Measurements from ENCODE around the gene LRG1. TPM values are rescaled to one million over a fixed set of nuclear protein-coding genes. Genes with fewer than 3 reads are reported as not detected.

The LRG1 gene
- total RNA-seq, 1 experiment from 2014 or later, result 0.81 TPM

- TF ChIP-seq, protein P1, sequence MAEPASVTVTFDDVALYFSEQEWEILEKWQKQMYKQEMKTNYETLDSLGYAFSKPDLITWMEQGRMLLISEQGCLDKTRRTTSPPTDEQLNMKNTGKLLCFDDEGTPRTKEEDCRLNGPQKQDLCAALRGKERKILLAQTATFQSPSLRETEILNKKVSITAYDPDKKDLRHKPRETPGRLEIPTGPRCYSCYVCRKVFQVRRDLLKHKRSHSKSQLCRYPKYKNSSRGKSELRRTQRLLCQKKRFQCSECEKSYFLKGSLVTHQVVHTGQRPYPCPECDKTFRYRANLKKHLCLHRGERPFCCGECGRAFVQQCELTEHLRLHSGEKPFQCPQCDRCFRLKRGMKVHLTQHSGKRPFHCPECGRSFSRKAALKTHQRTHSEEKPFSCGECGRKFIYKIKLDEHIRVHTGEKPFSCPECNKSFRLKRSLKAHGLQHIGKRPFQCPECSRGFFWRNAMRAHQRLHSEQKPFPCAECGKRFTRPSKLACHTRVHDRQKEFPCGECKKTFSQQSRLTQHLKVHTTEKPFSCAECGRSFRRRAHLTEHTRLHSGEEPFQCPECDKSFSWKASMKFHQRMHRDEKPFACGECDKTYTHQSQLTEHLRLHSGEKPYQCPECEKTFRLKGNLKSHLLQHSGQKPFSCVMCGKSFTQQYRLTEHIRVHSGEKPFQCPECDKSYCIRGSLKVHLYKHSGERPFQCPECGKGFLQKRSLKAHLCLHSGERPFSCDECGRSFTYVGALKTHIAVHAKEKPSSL (CRISPR knock-in tag; conservative IDR thresholded peaks at IDR 0.05), result no peak
- no peak for TF ChIP-seq KAT7 (CRISPR knock-in tag; IDR thresholded peaks at IDR 0.05; ENCODE audit: borderline replicate concordance)
- TF ChIP-seq TCF7 (CRISPR knock-in tag; IDR thresholded peaks at IDR 0.05; ENCODE audit: low read depth), result no peak
- TF ChIP-seq FOXK1 (CRISPR knock-in tag; IDR thresholded peaks at IDR 0.05), result no peak
- no peak for TF ChIP-seq MYBL2 (CRISPR knock-in tag; IDR thresholded peaks at IDR 0.05)
- TF ChIP-seq ZNF219 (CRISPR knock-in tag; IDR thresholded peaks at IDR 0.05; ENCODE audit: borderline replicate concordance), result no peak
Observed at GRCh38 chr19:4519521-4520277, 20.1 kb downstream of the LRG1 start (continued).

- H3K27ac Mint-ChIP-seq, result no peak overlapping the region
- peaks cover 72% of the 10 kb centered on the region for H3K27me3 Mint-ChIP-seq (ENCODE audit: low read depth)
- CTCF ChIA-PET, result no interaction called here
- H3K4me3 Mint-ChIP-seq, result no peak overlapping the region
- no peak for TF ChIP-seq NR1H2 (CRISPR knock-in tag; IDR thresholded peaks at IDR 0.05)
- no peak for TF ChIP-seq FOXP1 (CRISPR knock-in tag; IDR thresholded peaks at IDR 0.05; ENCODE audit: borderline replicate concordance)
- no peak for TF ChIP-seq CREM (CRISPR knock-in tag; IDR thresholded peaks at IDR 0.05)
- TF ChIP-seq OVOL2 (CRISPR knock-in tag; IDR thresholded peaks at IDR 0.05; ENCODE audit: borderline replicate concordance), result no peak
- TF ChIP-seq, protein P2, sequence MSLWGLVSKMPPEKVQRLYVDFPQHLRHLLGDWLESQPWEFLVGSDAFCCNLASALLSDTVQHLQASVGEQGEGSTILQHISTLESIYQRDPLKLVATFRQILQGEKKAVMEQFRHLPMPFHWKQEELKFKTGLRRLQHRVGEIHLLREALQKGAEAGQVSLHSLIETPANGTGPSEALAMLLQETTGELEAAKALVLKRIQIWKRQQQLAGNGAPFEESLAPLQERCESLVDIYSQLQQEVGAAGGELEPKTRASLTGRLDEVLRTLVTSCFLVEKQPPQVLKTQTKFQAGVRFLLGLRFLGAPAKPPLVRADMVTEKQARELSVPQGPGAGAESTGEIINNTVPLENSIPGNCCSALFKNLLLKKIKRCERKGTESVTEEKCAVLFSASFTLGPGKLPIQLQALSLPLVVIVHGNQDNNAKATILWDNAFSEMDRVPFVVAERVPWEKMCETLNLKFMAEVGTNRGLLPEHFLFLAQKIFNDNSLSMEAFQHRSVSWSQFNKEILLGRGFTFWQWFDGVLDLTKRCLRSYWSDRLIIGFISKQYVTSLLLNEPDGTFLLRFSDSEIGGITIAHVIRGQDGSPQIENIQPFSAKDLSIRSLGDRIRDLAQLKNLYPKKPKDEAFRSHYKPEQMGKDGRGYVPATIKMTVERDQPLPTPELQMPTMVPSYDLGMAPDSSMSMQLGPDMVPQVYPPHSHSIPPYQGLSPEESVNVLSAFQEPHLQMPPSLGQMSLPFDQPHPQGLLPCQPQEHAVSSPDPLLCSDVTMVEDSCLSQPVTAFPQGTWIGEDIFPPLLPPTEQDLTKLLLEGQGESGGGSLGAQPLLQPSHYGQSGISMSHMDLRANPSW (CRISPR knock-in tag; conservative IDR thresholded peaks at IDR 0.05; ENCODE audit: low read depth), result no peak
- no peaks in the 10 kb centered on the region for H3K9me3 Mint-ChIP-seq
- ATAC-seq, result no peak
- no peaks in the 10 kb centered on the region for H3K36me3 Mint-ChIP-seq
- DNase-seq (ENCODE audit: low spot score), result no peak
- no peaks in the 10 kb centered on the region for H3K4me1 Mint-ChIP-seq
- POLR2A ChIA-PET, result no interaction called here
Observed at GRCh38 chr19:4519172-4519496, 20.7 kb downstream of the LRG1 start.

GRCh38 chr19:4518345-4519171, 21.3 kb downstream of the LRG1 start, which contains the start of gene PLIN4:
TSS of gene PLIN4 (minus strand) at chr19:4518486. CDS start at chr19:4518272, 214 bp downstream.
- POLR2A ChIA-PET, result interaction anchor here (0.6 kb wide), 1 partner anchor 35 kb away, joined by 10 read pairs; no protein-coding TSS in a partner anchor
- CTCF ChIA-PET, result interaction anchor here (0.7 to 5.4 kb wide), 6 partner anchors 7 to 158 kb away, joined by 3 to 63 read pairs (median 4); partner anchors contain the start of genes PLIN5 and SEMA6B
- peak; percentile 85 for TF ChIP-seq GABPB1 (CRISPR knock-in tag; IDR thresholded peaks at IDR 0.05)
- TF ChIP-seq, protein P3, sequence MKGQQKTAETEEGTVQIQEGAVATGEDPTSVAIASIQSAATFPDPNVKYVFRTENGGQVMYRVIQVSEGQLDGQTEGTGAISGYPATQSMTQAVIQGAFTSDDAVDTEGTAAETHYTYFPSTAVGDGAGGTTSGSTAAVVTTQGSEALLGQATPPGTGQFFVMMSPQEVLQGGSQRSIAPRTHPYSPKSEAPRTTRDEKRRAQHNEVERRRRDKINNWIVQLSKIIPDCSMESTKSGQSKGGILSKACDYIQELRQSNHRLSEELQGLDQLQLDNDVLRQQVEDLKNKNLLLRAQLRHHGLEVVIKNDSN (CRISPR knock-in tag; IDR thresholded peaks at IDR 0.05), result peak; percentile 76
- no peak for TF ChIP-seq ZNF121 (CRISPR knock-in tag; IDR thresholded peaks at IDR 0.05)
- TF ChIP-seq USF2 (CRISPR knock-in tag; IDR thresholded peaks at IDR 0.05), result peak; percentile 70
- Mint-ChIP-seq H3K4me3 (no peak within 1 kb of the TSS), H3K27ac (no peak within 1 kb of the TSS), H3K9me3 (no peaks in the 10 kb centered on the region), H3K36me3 (no peaks in the 10 kb centered on the region), H3K27me3 (ENCODE audit: low read depth) (peaks cover 78% of the 10 kb centered on the region), H3K4me1 (no peaks in the 10 kb centered on the region)
- peak; percentile 50 for ATAC-seq
- DNase-seq (ENCODE audit: low spot score), result peak; percentile 34

Data from WTC11 (cell line).